Hypothalamus (tissue), 51 donors: Measurements from ENCODE around the gene PPP2R3B.

Source experiments
- DNase-seq, 51 donors: peaks; one replicate each; lab custom pipeline; 2025; lab: John Stamatoyannopoulos, UW

The PPP2R3B gene

GRCh38 chrX:371907-372306, 14.8 kb downstream of the PPP2R3B start:
- DNase-seq, result no peak

DNA sequence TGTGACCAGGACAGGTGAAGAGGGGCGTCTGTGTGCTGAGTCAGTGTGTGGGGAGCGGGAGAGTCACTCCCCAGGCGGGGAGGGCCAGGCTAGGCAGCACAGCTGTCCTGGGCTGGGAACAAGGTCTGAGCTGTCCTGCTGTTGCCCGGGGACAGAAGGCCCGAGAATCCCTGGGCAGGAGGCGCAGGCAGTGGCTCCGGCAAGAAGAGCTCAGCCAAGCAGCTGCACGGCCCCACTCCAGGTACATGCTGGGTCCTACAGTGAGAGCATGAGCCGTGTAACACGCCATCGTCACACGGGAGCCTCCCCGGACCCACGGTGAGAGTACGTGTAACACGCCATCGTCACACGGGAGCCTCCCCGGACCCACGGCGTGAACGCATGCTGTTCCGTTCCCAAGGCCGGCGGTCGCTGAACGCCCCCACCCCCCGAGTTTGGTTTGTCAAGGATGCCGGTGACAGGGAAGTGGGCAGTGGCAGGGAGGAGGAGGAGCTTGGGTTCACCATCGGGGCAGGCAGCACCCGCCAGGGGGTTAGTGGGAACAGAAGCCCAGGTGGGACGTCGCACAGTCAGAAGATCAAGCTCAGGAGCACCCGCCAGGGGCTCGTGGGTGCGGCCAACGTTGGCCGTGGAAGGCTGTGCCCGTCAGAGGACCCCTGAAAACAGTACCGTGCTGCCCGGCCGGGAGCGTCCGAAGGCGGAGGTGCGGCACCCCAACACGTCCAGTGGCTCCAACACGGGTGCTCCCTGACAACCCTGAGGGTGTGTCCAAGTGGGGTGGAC, 15.6 kb downstream of the PPP2R3B start:
- no peak for DNase-seq

GRCh38 chrX:370244-370962, 16.3 kb downstream of the PPP2R3B start:
- DNase-seq, result no peak

GRCh38 chrX:369563-370101, 17.1 kb downstream of the PPP2R3B start:
- no peak for DNase-seq

- no peak for DNase-seq
Measured at GRCh38 chrX:368811-369562, 17.7 kb downstream of the PPP2R3B start.

GRCh38 chrX:367866-368265, 18.8 kb downstream of the PPP2R3B start:
- no peak for DNase-seq

DNA sequence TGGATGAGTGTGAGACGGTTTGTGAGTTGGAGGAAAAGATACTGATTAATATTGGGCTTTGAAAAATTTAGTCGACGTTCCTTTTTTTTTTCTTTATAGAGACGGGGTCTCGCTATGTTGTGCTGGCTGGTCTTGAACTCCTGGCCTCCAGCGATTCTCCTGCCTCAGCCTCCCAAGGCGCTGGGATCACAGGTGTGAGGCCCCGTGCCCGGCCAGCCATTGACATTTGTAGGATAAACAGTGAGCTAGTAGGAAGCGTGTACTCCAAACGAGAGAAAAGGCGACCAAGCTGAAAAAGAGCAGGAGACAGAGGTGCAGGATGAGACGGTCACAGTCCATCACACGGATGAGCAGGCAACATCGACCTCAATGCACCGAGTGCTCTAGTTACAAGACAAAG, 19.4 kb downstream of the PPP2R3B start:
- DNase-seq, result no peak

DNA sequence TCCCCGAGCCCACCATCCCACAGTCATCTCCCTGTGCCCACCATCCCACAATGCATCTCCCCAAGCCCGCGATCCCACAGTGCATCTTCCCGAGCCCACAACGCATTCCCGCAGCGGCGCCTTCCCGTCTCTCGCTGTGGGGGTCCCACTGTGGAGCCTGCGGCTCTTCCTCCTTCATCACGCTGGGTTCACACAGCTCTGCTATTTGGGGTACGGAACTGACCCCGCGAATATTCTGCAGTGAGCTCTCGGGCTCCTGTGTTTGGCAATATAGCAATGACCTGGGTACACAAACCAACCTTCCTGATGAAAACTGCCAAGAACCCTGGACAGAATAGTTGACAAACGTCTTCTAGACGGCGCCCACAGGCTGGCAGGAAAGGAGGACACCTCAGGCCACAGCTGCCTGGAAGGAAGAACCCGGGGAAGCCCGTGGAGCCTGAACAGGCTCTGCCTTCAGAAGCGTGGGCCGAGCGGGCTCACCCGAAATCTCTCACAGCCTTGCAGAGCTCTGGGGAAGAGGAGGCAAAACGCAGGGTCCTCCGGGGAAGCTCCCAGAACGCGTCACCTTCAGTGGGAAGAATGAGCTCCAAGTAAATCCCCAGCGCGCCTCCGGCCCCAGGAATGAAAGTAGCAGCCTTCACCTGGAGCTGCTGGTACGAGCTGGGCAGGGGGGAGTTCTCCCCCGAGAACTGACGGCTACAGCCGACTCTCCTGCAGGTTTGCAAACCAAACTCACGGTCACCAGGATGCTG, 22.9 kb downstream of the PPP2R3B start:
- no peak for DNase-seq

DNA sequence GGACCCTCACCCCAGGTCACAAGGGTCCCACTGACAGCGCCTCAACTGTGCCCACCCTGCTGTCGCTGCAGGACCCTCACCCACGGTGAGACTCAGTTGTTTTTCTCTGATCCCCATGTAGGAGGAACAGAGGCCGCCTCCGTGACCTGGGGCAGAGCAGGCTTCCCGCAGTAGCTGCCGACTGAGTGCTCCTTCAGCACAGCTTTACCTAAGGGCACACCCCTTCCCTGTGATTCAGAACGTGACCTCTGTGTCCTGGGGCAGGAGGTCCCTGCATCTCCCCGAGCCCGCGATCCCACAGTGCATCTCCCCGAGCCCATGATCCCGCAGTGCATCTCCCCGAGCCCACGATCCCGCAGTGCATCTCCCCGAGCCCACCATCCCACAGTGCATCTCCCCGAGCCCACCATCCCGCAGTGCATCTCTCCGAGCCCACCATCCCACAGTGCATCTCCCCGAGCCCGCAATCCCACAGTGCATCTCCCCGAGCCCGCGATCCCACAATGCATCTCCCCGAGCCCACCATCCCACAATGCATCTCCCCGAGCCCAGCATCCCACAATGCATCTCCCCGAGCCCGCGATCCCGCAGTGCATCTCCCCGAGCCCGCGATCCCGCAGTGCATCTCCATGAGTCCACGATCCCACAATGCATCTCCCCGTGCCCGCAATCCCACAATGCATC, 23.6 kb downstream of the PPP2R3B start:
- DNase-seq, result no peak

GRCh38 chrX:362351-362750, 24.4 kb downstream of the PPP2R3B start:
- DNase-seq, result no peak

GRCh38 chrX:361231-362145, 25.2 kb downstream of the PPP2R3B start:
- no peak for DNase-seq

- no peak for DNase-seq
Measured at GRCh38 chrX:360496-361150, 26.1 kb downstream of the PPP2R3B start.

DNA sequence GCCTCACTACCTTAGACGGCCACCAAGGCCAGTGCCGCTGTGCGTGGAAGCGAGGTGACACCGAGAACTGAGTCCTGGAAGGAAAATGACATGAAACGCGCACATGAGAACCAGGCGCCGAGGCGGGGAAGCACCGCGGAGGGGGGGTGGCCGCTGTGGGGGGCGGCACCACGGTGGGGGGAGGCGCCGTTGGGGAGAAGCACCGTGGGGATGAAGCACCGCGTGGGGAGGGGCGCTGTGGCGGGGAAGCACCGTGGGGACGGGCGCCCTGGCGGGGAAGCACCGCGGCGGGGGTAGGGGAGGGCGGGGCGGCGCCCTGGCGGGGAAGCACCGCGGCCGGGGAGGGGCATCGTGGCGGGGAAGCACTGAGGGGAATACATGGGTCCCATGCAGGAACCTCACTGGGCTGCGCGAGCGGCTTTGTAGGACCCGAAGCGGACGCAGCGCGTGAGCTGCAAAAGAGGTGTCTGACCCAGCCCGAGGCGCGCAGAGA, 28.0 kb downstream of the PPP2R3B start:
- DNase-seq, result no peak

DNA sequence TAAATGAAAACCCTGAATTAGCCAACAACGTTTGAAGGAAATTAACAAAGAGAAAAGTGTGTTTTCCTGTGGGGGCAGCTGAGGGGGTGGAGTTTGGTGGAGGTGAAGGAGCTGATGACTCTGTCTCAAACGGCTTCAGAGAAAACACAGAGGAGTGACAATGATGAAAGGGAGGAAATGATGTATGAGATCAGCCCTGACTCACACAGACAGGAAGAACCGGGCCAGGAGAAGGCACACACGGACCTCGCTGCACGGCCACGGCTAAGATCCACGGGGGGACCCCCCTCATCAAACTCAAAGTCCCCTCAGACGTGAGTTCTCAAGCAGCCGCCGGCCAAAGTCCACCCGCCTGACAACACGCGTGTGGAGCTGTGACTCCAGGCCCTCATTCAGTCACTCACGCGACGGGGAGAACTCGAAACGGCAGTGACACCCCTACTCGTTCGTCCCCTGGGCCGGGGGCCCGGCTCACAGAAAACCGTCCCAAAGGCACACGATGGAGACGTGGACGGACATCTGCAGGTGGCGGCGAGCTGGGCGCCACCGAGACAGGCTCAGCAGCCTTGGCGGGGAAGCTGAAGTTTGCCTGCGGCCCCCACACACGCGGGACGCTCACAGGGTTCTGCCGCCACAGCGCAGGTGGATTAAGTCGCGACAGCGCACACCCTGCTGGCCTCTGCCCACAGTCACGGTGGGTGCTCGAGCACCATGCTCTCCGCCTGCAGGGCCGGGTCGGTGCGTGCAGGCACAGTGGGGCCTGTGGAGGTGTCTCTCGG, 28.8 kb downstream of the PPP2R3B start:
- no peak for DNase-seq

GRCh38 chrX:357035-357692, 29.5 kb downstream of the PPP2R3B start:
- DNase-seq, result no peak

- DNase-seq, result no peak
Measured at GRCh38 chrX:356385-357034, 30.2 kb downstream of the PPP2R3B start.
